Measurements from ENCODE around the gene MPV17. TPM values are rescaled to one million over a fixed set of nuclear protein-coding genes. Genes with fewer than 3 reads are reported as not detected.
"Not testable (repeated sequence)": the region's sequence is repeated elsewhere in the genome, so short reads cannot be mapped to it uniquely, and the experiment has no call there.

Gene MPV17
- total and polyA plus RNA-seq, 2 donors (not counting 1 experiment from before 2014, with no cell fraction given) = 103 to 137 TPM

GRCh38 chr2:27353762-27354596 is 31.1 kb upstream of the MPV17 start:
- Mint-ChIP-seq H3K9me3 (ENCODE audit: insufficient read depth) (no peaks in the 10 kb centered on the region), H3K27me3 (no peaks in the 10 kb centered on the region), H3K27ac (no peak overlapping the region), H3K4me1 (peaks cover 58% of the 10 kb centered on the region), H3K4me3 (no peak overlapping the region)
- Histone ChIP-seq H3K36me3 (replicated peaks in 1 of 2; ENCODE audit: control extremely low read depth in 1 of 2, control insufficient read depth in 1 of 2, extremely low read depth in 1 of 2, insufficient read depth in 2 of 2, low read length in 1 of 2) (peaks cover 0 to 4% of the 10 kb centered on the region in 2 experiments), H3K9me3 (ENCODE audit: control extremely low read depth in 1 of 3, control insufficient read depth in 2 of 3, insufficient read depth in 1 of 3, low read length in 2 of 3) (no peaks in the 10 kb centered on the region), H3K4me2 (replicated peaks; ENCODE audit: low read depth, low read length, poor library complexity, severe bottlenecking) (peak overlapping the region; percentile 19), H2AFZ (ENCODE audit: insufficient read depth, low read depth, low read length, poor library complexity, severe bottlenecking) (no peak overlapping the region), H3K79me2 (ENCODE audit: control insufficient read depth, insufficient read depth, low read length) (peaks cover 84% of the 10 kb centered on the region), H4K20me1 (ENCODE audit: control insufficient read depth, insufficient read depth, low read length, poor library complexity, severe bottlenecking) (peaks cover 35% of the 10 kb centered on the region), H3K27me3 (replicated peaks in 1 of 4; ENCODE audit: control extremely low read depth in 1 of 4, control insufficient read depth in 3 of 4, insufficient read depth in 4 of 4, low read length in 3 of 4) (no peaks in the 10 kb centered on the region), H3K4me1 (ENCODE audit: control insufficient read depth in 2 of 2, insufficient read depth in 2 of 2, low read length in 2 of 2) (peaks cover 18 to 25% of the 10 kb centered on the region in 2 donors), H3K9ac (ENCODE audit: low read length) (no peak overlapping the region), H3K4me3 (ENCODE audit: control extremely low read depth in 1 of 5, extremely low read depth in 1 of 5, insufficient read depth in 1 of 5, low read depth in 2 of 5, low read length in 4 of 5) (no peak overlapping the region), H3K27ac (ENCODE audit: low read length in 2 of 2) (no peak overlapping the region)
- ATAC-seq (ENCODE audit: low read depth) (no peak), DNase-seq (no peak)
- CTCF ChIA-PET = interaction anchor here (1.5 to 1.9 kb wide), 2 partner anchors 16 to 50 kb away, joined by 5 read pairs; partner anchors contain the start of gene EIF2B4
- TF ChIP-seq EZH2 (IDR thresholded peaks at IDR 0.05; ENCODE audit: borderline replicate concordance, insufficient read depth, low read depth, low read length, poor library complexity, severe bottlenecking) = no peak
- TF ChIP-seq CTCF (IDR thresholded peaks at IDR 0.05) = no peak
- intact Hi-C loops (cut with micrococcal nuclease) = no loop called here
- POLR2A ChIA-PET = no interaction called here
- WGBS (ENCODE audit: insufficient coverage) = 87% methylated on average over 3 of the region's 7 CpGs

GRCh38 chr2:27353386-27353761 is 30.5 kb upstream of the MPV17 start:
- peaks cover 57% of the 10 kb centered on the region for H3K4me1 Mint-ChIP-seq
- H3K9ac ChIP-seq (ENCODE audit: low read length); H3K36me3 ChIP-seq (replicated peaks in 1 of 2; ENCODE audit: control extremely low read depth in 1 of 2, control insufficient read depth in 1 of 2, extremely low read depth in 1 of 2, insufficient read depth in 2 of 2, low read length in 1 of 2); DNase-seq; POLR2A ChIA-PET; ATAC-seq (ENCODE audit: low read depth); H3K27me3 ChIP-seq (replicated peaks in 1 of 4; ENCODE audit: control extremely low read depth in 1 of 4, control insufficient read depth in 3 of 4, insufficient read depth in 4 of 4, low read length in 3 of 4); H3K9me3 Mint-ChIP-seq (ENCODE audit: insufficient read depth); intact Hi-C loops (cut with micrococcal nuclease); H3K27ac Mint-ChIP-seq; H3K4me3 Mint-ChIP-seq; H3K27ac ChIP-seq (ENCODE audit: low read length in 2 of 2); H2AFZ ChIP-seq (ENCODE audit: insufficient read depth, low read depth, low read length, poor library complexity, severe bottlenecking); H3K4me3 ChIP-seq (ENCODE audit: control extremely low read depth in 1 of 5, extremely low read depth in 1 of 5, insufficient read depth in 1 of 5, low read depth in 2 of 5, low read length in 4 of 5); H3K27me3 Mint-ChIP-seq; H3K9me3 ChIP-seq (ENCODE audit: control extremely low read depth in 1 of 3, control insufficient read depth in 2 of 3, insufficient read depth in 1 of 3, low read length in 2 of 3): not testable (repeated sequence)
- 100% methylated on average over 2 of the region's 5 CpGs for WGBS (ENCODE audit: insufficient coverage)
- H3K4me1 ChIP-seq (ENCODE audit: control insufficient read depth in 2 of 2, insufficient read depth in 2 of 2, low read length in 2 of 2) = peaks cover 18 to 24% of the 10 kb centered on the region in 2 donors
- CTCF ChIA-PET = interaction anchor here (1.5 to 1.9 kb wide), 2 partner anchors 16 to 50 kb away, joined by 5 read pairs; partner anchors contain the start of gene EIF2B4
- H3K79me2 ChIP-seq (ENCODE audit: control insufficient read depth, insufficient read depth, low read length) = peaks cover 89% of the 10 kb centered on the region
- H3K4me2 ChIP-seq (replicated peaks; ENCODE audit: low read depth, low read length, poor library complexity, severe bottlenecking) = peak overlapping the region; percentile 19
- peaks cover 37% of the 10 kb centered on the region for H4K20me1 ChIP-seq (ENCODE audit: control insufficient read depth, insufficient read depth, low read length, poor library complexity, severe bottlenecking)

Measured in B cell (primary cell).